ENCODE measurements around the gene KCTD10. TPM values are rescaled to one million over a fixed set of nuclear protein-coding genes. Genes with fewer than 3 reads are reported as not detected.
"Not testable (repeated sequence)": the region's sequence is repeated elsewhere in the genome, so short reads cannot be mapped to it uniquely, and the experiment has no call there.

The KCTD10 gene
- total RNA-seq, 1 donor = 90.9 TPM

- DNase-seq (ENCODE audit: low read depth) = peak; percentile 38
- peak overlapping the region; percentile 97 for H3K4me3 ChIP-seq (ENCODE audit: low read depth, low read length)
- no peak for TF ChIP-seq CTCF (IDR thresholded peaks at IDR 0.05; ENCODE audit: insufficient read depth, low read length)
Measured at GRCh38 chr12:109475993-109476806, 900 bp downstream of the KCTD10 start.

DNA sequence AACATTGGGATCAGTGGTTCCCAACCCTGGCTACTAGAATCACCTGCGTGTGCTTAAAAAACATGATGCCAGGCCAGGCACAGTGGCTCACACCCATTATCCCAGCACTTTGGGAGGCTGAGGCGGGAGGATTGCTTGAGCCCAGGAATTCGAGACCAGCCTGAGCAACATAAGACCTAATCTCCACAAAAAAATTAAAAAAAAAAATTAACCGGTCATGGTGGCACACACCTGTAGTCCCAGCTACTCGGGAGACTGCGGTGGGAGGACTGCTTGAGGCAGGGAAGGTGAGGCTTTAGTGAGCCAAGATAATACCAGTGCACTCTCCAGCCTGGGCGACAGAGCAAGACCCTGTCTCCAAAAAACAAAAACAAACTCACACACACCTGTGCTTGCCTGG is 2.0 kb downstream of the KCTD10 start:
- H3K4me3 ChIP-seq (ENCODE audit: low read depth, low read length) = no peak overlapping the region

GRCh38 chr12:109473526-109474270 is 3.4 kb downstream of the KCTD10 start:
- DNase-seq (ENCODE audit: low read depth); H3K4me3 ChIP-seq (ENCODE audit: low read depth, low read length): not testable (repeated sequence)

More for the DNA sequence above, 2.0 kb downstream of the KCTD10 start:
- no peak for TF ChIP-seq CTCF (IDR thresholded peaks at IDR 0.05; ENCODE audit: insufficient read depth, low read length)
- no peak for DNase-seq (ENCODE audit: low read depth)

DNA sequence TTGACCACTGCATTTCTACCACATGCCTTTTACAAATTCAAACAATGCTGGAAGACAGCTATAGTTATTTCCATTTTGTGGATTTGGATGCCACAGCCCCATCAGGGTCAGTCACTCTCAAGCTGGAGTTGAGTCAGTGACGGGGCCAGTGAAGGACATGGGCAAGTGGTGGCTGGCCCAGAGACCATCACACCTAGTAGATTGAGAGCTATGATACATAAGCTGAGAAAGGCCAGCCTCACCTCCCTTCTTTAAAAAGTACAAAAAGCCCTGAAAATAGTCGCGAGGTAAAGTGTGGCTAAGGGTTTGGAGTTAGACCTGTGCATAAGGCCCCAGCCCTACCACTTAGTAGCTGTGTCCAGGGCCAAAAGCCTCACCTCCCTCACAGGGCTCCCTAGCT is 4.1 kb downstream of the KCTD10 start:
- no peak overlapping the region for H3K4me3 ChIP-seq (ENCODE audit: low read depth, low read length)
- DNase-seq (ENCODE audit: low read depth) = no peak
- no peak for TF ChIP-seq CTCF (IDR thresholded peaks at IDR 0.05; ENCODE audit: insufficient read depth, low read length)

DNA sequence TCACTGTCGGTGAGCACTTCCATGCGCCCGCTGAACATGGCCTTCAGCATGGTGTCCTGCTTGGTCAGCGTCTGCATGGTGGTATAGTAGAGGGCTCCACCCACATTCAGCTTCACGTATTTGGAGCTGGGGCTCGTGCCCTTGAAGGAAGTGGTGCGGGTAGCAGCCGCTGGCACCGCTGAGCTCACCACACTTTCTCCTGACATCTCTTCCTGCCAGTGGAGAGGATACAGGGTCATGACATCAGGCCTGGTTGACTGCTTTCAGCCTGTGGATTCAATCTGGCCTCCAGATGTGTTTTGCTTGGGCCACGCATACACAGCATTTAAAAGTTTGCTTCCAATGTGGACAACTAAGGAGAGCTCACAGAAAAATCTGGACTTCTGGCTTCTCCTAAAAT is 7.6 kb downstream of the KCTD10 start:
- no peak overlapping the region for H3K4me3 ChIP-seq (ENCODE audit: low read depth, low read length)
- TF ChIP-seq CTCF (IDR thresholded peaks at IDR 0.05; ENCODE audit: insufficient read depth, low read length) = no peak
- DNase-seq (ENCODE audit: low read depth) = no peak

DNA sequence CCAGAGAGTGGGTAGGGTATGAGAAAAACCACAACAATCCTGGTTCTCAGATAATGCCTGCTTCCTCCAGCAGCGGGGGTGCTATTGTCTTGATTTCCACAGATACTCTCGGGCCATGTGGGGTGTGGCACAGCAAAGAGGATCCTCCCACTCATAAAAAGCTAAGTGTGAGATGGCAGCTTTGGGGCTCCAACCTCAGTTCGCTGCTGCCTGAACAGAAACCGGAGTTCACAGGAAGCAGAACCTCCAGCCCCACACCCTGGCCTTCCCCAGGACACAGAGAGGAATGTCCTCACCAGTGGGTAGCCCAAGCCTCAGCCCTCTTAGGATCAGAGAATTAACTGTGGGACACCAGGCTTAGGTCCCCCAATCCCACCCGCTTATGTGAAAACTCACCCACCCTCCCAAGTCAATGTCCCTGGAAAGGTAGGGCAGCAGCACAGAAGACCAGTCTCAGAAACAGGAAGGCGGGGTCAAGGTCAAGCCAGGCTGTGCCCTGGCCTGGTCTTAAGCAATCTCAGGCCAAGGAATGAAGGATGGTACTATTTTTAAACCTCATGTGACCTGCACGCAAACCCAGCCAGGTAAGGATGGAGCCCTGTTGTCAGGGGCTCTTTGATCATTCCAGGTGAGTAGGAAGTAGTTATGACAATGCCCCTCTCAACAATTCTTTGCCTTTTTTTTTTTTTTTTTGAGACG is 9.0 kb downstream of the KCTD10 start:
- no peak for DNase-seq (ENCODE audit: low read depth)
- no peak for TF ChIP-seq CTCF (IDR thresholded peaks at IDR 0.05; ENCODE audit: insufficient read depth, low read length)
- no peak overlapping the region for H3K4me3 ChIP-seq (ENCODE audit: low read depth, low read length)

- TF ChIP-seq CTCF (IDR thresholded peaks at IDR 0.05; ENCODE audit: insufficient read depth, low read length) = no peak
- DNase-seq (ENCODE audit: low read depth) = no peak
- H3K4me3 ChIP-seq (ENCODE audit: low read depth, low read length) = no peak overlapping the region
Measured at GRCh38 chr12:109466821-109467220, 10.3 kb downstream of the KCTD10 start.

Data from fibroblast of the aortic adventitia (primary cell).